Mesodermal cell (in vitro differentiated cells): ENCODE measurements around the gene KCNQ5.

Source experiments
- H3K27ac ChIP-seq: 2 replicates; pipeline ENCODE4 v1.7.0; 2013; ENCODE audit warnings: mild to moderate bottlenecking, low read depth, low read length, moderate library complexity; ENCODE audit not compliant: severe bottlenecking
- H3K36me3 ChIP-seq: 2 replicates; pipeline ENCODE4 v1.7.1; 2013; ENCODE audit warnings: mild to moderate bottlenecking, low read length, moderate library complexity; ENCODE audit not compliant: control insufficient read depth, insufficient read depth
- H3K4me1 ChIP-seq: one replicate; pipeline ENCODE4 v1.7.1; 2013; ENCODE audit warnings: mild to moderate bottlenecking, low read length; ENCODE audit not compliant: insufficient read depth, control insufficient read depth, poor library complexity, severe bottlenecking
- H3K4me3 ChIP-seq: 2 replicates; pipeline ENCODE4 v1.7.0; 2013; ENCODE audit warnings: low read length, control low read depth, mild to moderate bottlenecking; ENCODE audit not compliant: insufficient read depth, poor library complexity, severe bottlenecking; ENCODE audit errors: extremely low read depth
- H3K9me3 ChIP-seq: 2 replicates; pipeline ENCODE4 v1.7.1; 2013; ENCODE audit warnings: mild to moderate bottlenecking, low read length, moderate library complexity; ENCODE audit not compliant: control insufficient read depth
- WGBS, 2 experiments: methylation state at CpG; one replicate each; pipeline ENCODE4 v1.1.5; 2013; ENCODE audit warnings: missing lambda C conversion rate in 2 of 2; ENCODE audit not compliant: insufficient coverage in 2 of 2; 5-methylcytosine and 5-hydroxymethylcytosine counted together

KCNQ5 gene

GRCh38 chr6:72819609-72820008, 197.7 kb downstream of the KCNQ5 start:
- Histone ChIP-seq H3K4me3 (no peak overlapping the region), H3K27ac (no peak overlapping the region), H3K36me3 (no peaks in the 10 kb centered on the region), H3K4me1 (peaks cover 7% of the 10 kb centered on the region), H3K9me3 (no peaks in the 10 kb centered on the region)
- 89% methylated on average over 2 of the region's 2 CpGs for WGBS, 2 experiments

DNA sequence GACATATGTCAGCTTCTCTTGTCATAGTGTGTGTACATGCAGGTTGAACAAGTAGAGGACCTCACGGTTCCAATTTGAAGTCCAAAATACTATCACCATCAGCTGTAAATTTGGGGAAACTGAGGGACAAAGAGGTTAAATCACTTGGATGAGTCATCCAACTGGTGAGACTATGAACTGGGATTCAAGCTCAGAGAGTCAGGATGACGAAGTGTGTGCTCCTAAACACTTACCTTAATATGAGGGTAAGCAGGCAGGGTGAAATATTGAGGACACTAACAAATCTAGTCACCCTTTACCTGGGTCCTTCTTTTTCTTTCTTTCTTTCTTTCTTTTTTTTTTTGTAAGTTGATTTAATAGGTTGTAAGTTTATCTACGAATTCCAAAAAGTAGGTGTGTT, 198.3 kb downstream of the KCNQ5 start:
- Histone ChIP-seq H3K36me3 (no peaks in the 10 kb centered on the region), H3K9me3 (no peaks in the 10 kb centered on the region)
- 100% methylated on average over 1 of the region's 3 CpGs; no CpG with 5 or more reads in 1 of the 2 experiments for WGBS, 2 experiments

DNA sequence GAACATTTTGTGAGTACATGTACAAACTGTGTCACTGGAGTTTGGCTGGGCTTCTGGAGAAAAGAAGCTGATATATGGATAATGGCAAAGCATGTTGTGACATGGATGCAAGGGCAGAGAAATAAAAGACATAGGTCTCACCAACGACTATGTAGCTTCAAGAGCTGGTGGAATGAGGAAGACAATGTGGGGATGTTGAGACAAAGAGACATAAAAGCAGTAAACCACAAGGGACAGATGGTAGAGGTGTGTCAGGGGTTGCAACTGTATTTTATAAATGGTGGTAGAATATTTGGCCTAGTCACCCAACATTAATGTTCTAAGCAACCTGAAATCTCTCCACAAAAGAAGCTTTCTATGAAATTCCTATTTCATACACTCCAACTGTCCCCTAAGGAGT, 199.0 kb downstream of the KCNQ5 start:
- H3K36me3 ChIP-seq, result no peaks in the 10 kb centered on the region
- no peak overlapping the region for H3K27ac ChIP-seq
- peaks cover 13% of the 10 kb centered on the region for H3K4me1 ChIP-seq
- H3K9me3 ChIP-seq, result no peaks in the 10 kb centered on the region
- no peak overlapping the region for H3K4me3 ChIP-seq
- 71 to 88% methylated on average over 1 of the region's 1 CpG for whole genome bisulfite sequencing, 2 experiments

More for the DNA sequence above, 198.3 kb downstream of the KCNQ5 start:
- H3K27ac ChIP-seq, result no peak overlapping the region
- peaks cover 7% of the 10 kb centered on the region for H3K4me1 ChIP-seq
- no peak overlapping the region for H3K4me3 ChIP-seq

DNA sequence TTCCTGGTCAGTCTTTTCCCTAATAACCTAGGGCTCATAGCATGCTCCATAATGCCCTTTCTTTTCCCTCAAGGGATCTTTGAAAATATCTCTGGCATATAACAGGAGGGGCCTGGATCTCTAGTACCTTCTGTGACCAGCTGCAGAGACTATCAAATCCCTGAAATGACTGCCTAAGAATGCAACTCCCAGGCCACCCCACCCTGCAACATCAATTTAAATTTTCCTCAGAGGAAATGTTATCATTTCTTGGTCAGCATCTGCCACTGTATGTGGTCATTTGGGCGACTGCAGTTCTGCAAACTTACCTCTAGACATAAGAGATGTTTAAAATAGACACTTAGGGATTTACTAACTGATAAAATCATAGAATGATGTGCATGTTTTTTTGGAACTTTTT, 200.2 kb downstream of the KCNQ5 start:
- Histone ChIP-seq H3K27ac (no peak overlapping the region), H3K4me1 (peaks cover 16% of the 10 kb centered on the region), H3K9me3 (no peaks in the 10 kb centered on the region), H3K4me3 (no peak overlapping the region), H3K36me3 (no peaks in the 10 kb centered on the region)
- no CpG with 5 or more reads among the region's 1 CpG for WGBS, 2 experiments

GRCh38 chr6:72822691-72823090, 200.8 kb downstream of the KCNQ5 start:
- Histone ChIP-seq H3K36me3 (no peaks in the 10 kb centered on the region), H3K27ac (no peak overlapping the region), H3K9me3 (no peaks in the 10 kb centered on the region), H3K4me1 (peaks cover 16% of the 10 kb centered on the region), H3K4me3 (no peak overlapping the region)
- WGBS, 2 experiments, result 88 to 100% methylated on average over 1 of the region's 1 CpG

GRCh38 chr6:72824833-72825232, 203.0 kb downstream of the KCNQ5 start:
- H3K36me3 ChIP-seq, result no peaks in the 10 kb centered on the region
- H3K9me3 ChIP-seq, result no peaks in the 10 kb centered on the region
- no peak overlapping the region for H3K4me3 ChIP-seq
- H3K27ac ChIP-seq, result peak overlapping the region; percentile 76
- peaks cover 16% of the 10 kb centered on the region for H3K4me1 ChIP-seq
- 54% methylated on average over 1 of the region's 2 CpGs; no CpG with 5 or more reads in 1 of the 2 experiments for WGBS, 2 experiments

- no peaks in the 10 kb centered on the region for H3K36me3 ChIP-seq
- no peaks in the 10 kb centered on the region for H3K9me3 ChIP-seq
- peak overlapping the region; percentile 76 for H3K27ac ChIP-seq
Observed at GRCh38 chr6:72825315-72825911, 203.5 kb downstream of the KCNQ5 start.

DNA sequence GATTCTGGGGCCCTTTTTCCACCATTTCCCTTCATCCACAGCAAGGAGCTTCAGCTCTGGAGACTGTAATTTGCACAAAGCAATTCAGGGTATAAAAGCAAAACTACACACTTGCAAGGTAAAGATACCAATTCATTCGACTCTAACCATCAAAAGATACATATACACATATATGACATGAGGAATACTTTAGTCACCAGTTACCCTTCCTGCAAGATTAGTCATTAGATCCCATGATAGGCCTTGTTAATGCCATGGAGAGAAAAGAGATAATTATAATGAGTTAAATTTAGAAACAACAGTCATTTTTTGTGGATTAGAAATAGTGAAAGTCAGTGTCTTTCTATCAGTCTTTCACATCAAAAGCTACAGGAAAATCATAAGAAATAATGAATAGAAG, 204.2 kb downstream of the KCNQ5 start:
- Histone ChIP-seq H3K27ac (peak overlapping the region; percentile 76), H3K4me1 (peaks cover 16% of the 10 kb centered on the region), H3K36me3 (no peaks in the 10 kb centered on the region), H3K4me3 (no peak overlapping the region), H3K9me3 (no peaks in the 10 kb centered on the region)
- WGBS, 2 experiments, result 40% methylated on average over 1 of the region's 1 CpG; no CpG with 5 or more reads in 1 of the 2 experiments

More at GRCh38 chr6:72825315-72825911, 203.5 kb downstream of the KCNQ5 start:
- H3K4me1 ChIP-seq, result peaks cover 16% of the 10 kb centered on the region
- no peak overlapping the region for H3K4me3 ChIP-seq

- Histone ChIP-seq H3K9me3 (no peaks in the 10 kb centered on the region), H3K27ac (no peak overlapping the region), H3K4me1 (peaks cover 13% of the 10 kb centered on the region), H3K36me3 (no peaks in the 10 kb centered on the region), H3K4me3 (no peak overlapping the region)
- no CpG with 5 or more reads among the region's 1 CpG for WGBS, 2 experiments
Observed at GRCh38 chr6:72826744-72827438, 205.0 kb downstream of the KCNQ5 start.

DNA sequence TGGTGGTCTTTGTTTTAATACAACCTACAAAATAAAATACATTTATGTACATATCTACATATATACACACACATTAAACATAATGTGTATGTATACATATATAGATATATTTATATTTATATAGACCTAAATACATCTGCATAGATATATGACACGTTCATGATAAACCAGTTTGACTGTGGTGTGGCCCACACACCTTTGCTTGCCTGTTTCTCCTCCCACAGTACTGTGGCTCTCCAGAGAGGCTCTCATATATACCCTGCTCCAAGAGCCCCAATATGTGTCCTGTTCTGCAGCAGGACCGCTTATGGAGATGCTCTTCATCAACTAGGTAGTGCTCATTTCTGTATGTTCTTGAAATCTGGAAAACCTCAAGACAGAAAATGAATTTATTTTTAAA, 207.0 kb downstream of the KCNQ5 start:
- Histone ChIP-seq H3K9me3 (no peaks in the 10 kb centered on the region), H3K4me3 (no peak overlapping the region), H3K27ac (no peak overlapping the region), H3K36me3 (no peaks in the 10 kb centered on the region), H3K4me1 (peaks cover 9% of the 10 kb centered on the region)
- WGBS, 2 experiments, result no CpG with 5 or more reads among the region's 2 CpGs

DNA sequence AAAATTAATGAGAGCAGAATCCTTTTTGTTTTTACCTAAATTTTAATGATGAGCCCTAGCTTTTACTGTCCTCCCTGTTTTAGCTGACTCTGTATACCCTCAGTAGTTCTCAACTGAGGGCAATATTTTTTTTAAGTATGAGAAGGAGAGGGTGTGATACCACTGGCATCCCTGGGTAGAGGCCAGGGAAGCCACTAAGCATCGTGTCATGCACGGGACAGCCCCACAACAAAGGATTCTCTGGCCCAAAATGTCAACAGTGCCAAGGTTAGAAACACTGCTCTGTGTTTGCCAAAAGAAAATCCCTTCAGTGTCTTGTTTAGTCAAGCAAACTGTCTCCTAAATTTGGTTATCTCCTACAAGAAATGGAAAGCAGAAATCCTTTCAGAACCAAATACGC, 210.4 kb downstream of the KCNQ5 start:
- no peaks in the 10 kb centered on the region for H3K36me3 ChIP-seq
- H3K4me1 ChIP-seq, result no peaks in the 10 kb centered on the region
- 86% methylated on average over 2 of the region's 3 CpGs; no CpG with 5 or more reads in 1 of the 2 experiments for WGBS, 2 experiments
- H3K4me3 ChIP-seq, result no peak overlapping the region
- H3K9me3 ChIP-seq, result no peaks in the 10 kb centered on the region
- no peak overlapping the region for H3K27ac ChIP-seq
